Activated CD8-positive, alpha-beta T cell treated with anti-CD3 and anti-CD28 coated beads for 36 hours (primary cell): ENCODE measurements around the gene PSMA6. TPM values are rescaled to one million over a fixed set of nuclear protein-coding genes. Genes with fewer than 3 reads are reported as not detected.
"Not testable (repeated sequence)": the region's sequence is repeated elsewhere in the genome, so short reads cannot be mapped to it uniquely, and the experiment has no call there.

ENCODE experiments used
- ATAC-seq: fragments of 200-7000 bp; cut with Tn5 transposase; one replicate; pipeline ENCODE4 v1.10.0; 2021; ENCODE audit warnings: mild to moderate bottlenecking, moderate library complexity
- CTCF ChIA-PET: fragments of 350-600 bp; sonication (Branson Sonifier 250); formaldehyde crosslinking; loops from one replicate; lab custom pipeline; 2021; ENCODE audit warnings: antibody characterized with exemption; lab: Charles Lee
- POLR2A ChIA-PET: fragments of 350-600 bp; sonication (Branson Sonifier 250); formaldehyde crosslinking; loops from one replicate; lab custom pipeline; 2021; ENCODE audit warnings: antibody characterized with exemption; lab: Charles Lee
- DNase-seq: peaks from one replicate; pipeline ENCODE4 v3.0.0-alpha.2; 2020
- H3K27ac Mint-ChIP-seq: one replicate; pipeline ENCODE4 v1.8.0; 2021; ENCODE audit warnings: mild to moderate bottlenecking, mixed read lengths
- H3K27me3 Mint-ChIP-seq: one replicate; pipeline ENCODE4 v1.8.0; 2021; ENCODE audit warnings: mixed read lengths
- H3K36me3 Mint-ChIP-seq: one replicate; pipeline ENCODE4 v1.8.0; 2021; ENCODE audit warnings: low read depth, mixed read lengths
- H3K4me1 Mint-ChIP-seq: one replicate; pipeline ENCODE4 v1.8.0; 2021; ENCODE audit warnings: low read depth, mixed read lengths
- H3K4me3 Mint-ChIP-seq: one replicate; pipeline ENCODE4 v1.8.0; 2021; ENCODE audit warnings: mild to moderate bottlenecking, moderate library complexity, mixed read lengths
- H3K9me3 Mint-ChIP-seq: one replicate; pipeline ENCODE4 v1.8.0; 2021; ENCODE audit warnings: mixed read lengths
- intact Hi-C: fragments of 100-400 bp; cut with micrococcal nuclease; formaldehyde crosslinking; loops from one replicate; pipeline ENCODE4 v1.10.0; 2022
- total RNA-seq, 2 experiments: library from RNA; stranded (reverse); gene quantifications; one replicate each; pipeline ENCODE4 v1.2.3, GENCODE V29; 2021
- TF ChIP-seq, protein P1 (sequence below): fragments of 200-600 bp; IDR thresholded peaks from one replicate; pipeline ENCODE4 v1.8.0; 2022; ENCODE audit warnings: antibody characterized with exemption, mild to moderate bottlenecking

Gene PSMA6
- total RNA-seq, 2 experiments from 2014 or later, result 361 to 393 TPM

DNA sequence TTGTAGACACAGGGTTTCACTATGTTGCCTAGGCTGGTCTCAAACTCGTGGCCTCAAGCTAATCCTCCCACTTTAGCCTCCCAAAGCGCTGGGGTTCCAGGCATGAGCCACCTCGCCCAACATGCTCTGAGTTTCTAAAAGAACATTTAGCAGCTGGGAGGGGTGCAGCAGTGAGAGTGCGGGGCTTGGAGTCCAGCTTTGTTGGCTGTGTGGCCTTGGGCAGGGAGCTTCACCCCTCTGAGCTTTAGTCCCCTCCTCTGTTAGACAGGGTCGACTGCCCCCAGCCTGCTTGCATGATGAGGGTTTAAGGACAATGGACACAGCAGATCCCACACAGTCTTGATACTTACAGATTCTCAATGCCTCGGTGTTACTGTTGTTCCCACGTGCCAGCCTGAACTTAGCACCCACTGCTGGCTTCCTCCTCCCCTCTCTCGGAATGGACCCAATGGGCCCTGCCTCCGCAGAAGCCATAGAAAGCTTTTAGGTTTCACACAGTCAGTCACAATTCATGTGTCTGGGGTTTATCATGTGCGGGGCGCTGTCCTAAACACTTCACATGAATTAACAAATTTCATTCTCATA is 54.6 kb downstream of the PSMA6 start:
- H3K4me1 Mint-ChIP-seq, result peaks cover 31% of the 10 kb centered on the region
- H3K9me3 Mint-ChIP-seq, result no peaks in the 10 kb centered on the region
- no peak for DNase-seq
- H3K27ac Mint-ChIP-seq, result no peak overlapping the region
- H3K4me3 Mint-ChIP-seq, result no peak overlapping the region
- no peak for ATAC-seq
- H3K36me3 Mint-ChIP-seq, result no peaks in the 10 kb centered on the region
- no peaks in the 10 kb centered on the region for H3K27me3 Mint-ChIP-seq
- ChIA-PET POLR2A (interaction anchor here (1.0 to 1.4 kb wide), 3 partner anchors 13 to 57 kb away, joined by 3 to 4 read pairs (median 3); no protein-coding TSS in a partner anchor), CTCF (no interaction called here)
- intact Hi-C loops, result no loop called here
- TF ChIP-seq, protein P1, sequence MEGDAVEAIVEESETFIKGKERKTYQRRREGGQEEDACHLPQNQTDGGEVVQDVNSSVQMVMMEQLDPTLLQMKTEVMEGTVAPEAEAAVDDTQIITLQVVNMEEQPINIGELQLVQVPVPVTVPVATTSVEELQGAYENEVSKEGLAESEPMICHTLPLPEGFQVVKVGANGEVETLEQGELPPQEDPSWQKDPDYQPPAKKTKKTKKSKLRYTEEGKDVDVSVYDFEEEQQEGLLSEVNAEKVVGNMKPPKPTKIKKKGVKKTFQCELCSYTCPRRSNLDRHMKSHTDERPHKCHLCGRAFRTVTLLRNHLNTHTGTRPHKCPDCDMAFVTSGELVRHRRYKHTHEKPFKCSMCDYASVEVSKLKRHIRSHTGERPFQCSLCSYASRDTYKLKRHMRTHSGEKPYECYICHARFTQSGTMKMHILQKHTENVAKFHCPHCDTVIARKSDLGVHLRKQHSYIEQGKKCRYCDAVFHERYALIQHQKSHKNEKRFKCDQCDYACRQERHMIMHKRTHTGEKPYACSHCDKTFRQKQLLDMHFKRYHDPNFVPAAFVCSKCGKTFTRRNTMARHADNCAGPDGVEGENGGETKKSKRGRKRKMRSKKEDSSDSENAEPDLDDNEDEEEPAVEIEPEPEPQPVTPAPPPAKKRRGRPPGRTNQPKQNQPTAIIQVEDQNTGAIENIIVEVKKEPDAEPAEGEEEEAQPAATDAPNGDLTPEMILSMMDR, result no peak

DNA sequence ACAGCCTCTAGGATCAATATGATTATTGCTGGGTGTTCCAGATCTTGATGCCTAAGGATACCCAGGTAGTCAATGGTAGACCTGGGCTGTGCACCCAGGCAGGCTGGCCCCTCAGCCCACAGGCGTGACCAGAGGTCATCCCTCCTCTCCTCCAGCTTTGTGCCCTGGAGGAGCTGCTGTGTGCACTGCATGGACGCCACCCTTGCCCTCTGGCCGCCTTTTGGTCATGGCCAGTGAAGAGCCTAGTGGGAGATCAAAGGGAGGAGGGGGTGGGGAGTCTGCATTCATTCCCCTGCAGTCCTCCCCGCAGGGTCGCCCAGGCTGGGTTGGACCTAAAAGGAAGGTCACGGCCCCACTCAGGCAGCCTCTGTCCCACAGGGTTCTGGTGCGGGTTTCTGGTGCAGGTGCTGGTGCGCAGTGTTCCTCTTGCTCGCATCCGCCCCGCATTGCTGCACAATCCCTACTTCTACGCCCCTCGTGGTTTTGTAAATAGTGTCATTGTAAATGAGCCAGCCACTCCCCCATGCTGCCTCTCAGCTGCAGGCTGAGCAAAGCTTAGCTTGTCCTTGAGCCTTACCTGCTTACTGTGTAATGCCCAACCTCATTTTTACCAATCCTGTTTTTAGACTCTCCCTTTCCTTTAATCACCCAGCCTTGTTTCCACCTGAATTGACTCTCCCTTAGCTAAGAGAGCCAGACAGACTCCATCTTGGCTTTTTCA is 55.3 kb downstream of the PSMA6 start:
- CTCF ChIA-PET, result no interaction called here
- TF ChIP-seq, protein P1, result no peak

DNA sequence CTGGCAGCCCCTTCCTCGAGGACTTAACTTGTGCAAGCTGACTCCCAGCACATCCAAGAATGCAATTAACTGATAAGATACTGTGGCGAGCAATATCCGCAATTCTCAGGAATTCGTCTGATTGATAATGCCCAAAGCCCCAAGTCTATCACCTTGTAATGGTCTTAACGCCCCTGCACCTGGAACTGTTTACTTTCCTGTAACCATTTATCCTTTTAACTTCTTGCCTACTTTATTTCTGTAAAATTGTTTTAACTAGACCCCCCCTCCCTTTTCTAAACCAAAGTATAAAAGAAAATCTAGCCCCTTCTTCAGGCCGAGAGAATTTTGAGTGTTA is 55.8 kb downstream of the PSMA6 start:
- ATAC-seq, H3K9me3 Mint-ChIP-seq, H3K36me3 Mint-ChIP-seq, H3K27me3 Mint-ChIP-seq, H3K27ac Mint-ChIP-seq, intact Hi-C loops, H3K4me3 Mint-ChIP-seq, DNase-seq, CTCF ChIA-PET: not testable (repeated sequence)
- H3K4me1 Mint-ChIP-seq, result peaks cover 32% of the 10 kb centered on the region
- POLR2A ChIA-PET, result interaction anchor here (1.0 kb wide), 1 partner anchor 17 kb away, joined by 4 read pairs; no protein-coding TSS in a partner anchor

More for the DNA sequence above, 55.3 kb downstream of the PSMA6 start:
- Mint-ChIP-seq H3K4me1 (peaks cover 32% of the 10 kb centered on the region), H3K27ac (no peak overlapping the region), H3K36me3 (no peaks in the 10 kb centered on the region), H3K9me3 (no peaks in the 10 kb centered on the region), H3K27me3 (no peaks in the 10 kb centered on the region), H3K4me3 (no peak overlapping the region)
- POLR2A ChIA-PET, result interaction anchor here (1.0 kb wide), 1 partner anchor 18 kb away, joined by 4 read pairs; no protein-coding TSS in a partner anchor
- DNase-seq (peak; percentile 48), ATAC-seq (peak; percentile 67)
- intact Hi-C loops, result no loop called here

DNA sequence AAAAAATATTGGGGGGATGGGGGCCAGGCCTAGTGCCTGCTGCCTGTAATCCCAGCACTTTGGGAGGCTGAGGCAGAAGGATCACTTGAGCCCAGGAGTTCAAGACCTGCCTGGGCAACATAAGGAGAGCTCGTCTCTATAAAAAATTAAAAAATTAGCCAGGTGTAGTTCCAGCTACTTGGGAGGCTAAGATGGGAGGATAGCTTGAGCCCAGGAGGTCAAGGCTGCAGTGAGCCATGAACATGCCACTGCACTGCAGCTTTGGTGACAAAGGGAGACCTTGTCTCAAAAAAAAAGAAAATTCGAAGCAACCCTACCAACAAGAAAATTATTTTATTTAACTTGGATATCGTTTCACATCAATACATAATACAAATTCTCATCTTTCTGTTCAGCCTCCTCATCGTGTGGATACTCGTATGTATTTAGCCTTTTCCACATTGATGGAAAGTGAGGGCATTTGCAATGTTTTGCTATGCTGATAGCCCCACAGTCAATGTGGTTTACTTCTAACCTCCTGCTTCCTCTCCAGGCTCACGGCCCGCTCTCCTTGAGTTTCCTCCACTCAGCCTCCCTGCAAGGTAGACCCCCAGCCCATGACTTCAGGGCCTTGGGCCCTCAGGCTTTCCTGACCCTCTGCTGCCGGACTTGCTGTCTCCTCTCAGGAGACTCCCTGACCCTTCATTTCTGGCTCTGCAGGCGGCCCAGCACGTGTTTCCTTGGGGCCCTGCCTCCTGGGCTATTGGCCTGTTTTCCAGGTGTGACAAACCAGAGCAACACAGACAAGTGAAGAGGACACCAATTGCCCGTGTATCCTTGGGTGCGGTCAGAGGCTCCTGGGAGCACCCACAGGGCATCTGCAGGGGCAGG is 57.5 kb downstream of the PSMA6 start:
- no peaks in the 10 kb centered on the region for H3K27me3 Mint-ChIP-seq
- H3K9me3 Mint-ChIP-seq, result no peaks in the 10 kb centered on the region
- ChIA-PET POLR2A (interaction anchor here (0.6 kb wide), 1 partner anchor 134 kb away, joined by 4 read pairs; no protein-coding TSS in a partner anchor), CTCF (no interaction called here)
- intact Hi-C loops, result loop anchor here (5.0 kb wide), 1 partner anchor 53 kb away; the partner anchor contains the start of gene NFKBIA
- no peak overlapping the region for H3K27ac Mint-ChIP-seq
- TF ChIP-seq, protein P1, result no peak
- DNase-seq (no peak), ATAC-seq (no peak)
- peaks cover 33% of the 10 kb centered on the region for H3K4me1 Mint-ChIP-seq
- no peaks in the 10 kb centered on the region for H3K36me3 Mint-ChIP-seq
- no peak overlapping the region for H3K4me3 Mint-ChIP-seq

DNA sequence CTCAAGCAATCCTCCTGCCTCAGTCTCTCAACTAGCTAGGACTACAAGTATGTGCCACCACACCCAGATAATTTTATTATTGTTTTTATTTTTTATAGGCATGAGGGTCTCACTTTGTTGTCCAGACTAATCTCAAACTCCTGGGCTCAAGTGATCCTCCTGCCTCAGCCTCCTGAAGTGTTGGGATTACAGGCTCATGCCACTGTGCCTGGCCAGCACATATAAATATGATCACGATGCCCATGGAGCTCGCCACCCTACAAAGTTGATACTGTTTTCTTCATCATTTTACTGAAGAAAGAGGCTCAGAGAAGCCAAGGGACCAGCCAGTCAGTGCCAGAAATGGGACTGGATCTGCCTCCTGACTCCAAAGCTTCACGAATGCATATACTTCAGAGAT is 59.3 kb downstream of the PSMA6 start:
- ChIA-PET CTCF (interaction anchor here (0.8 to 2.3 kb wide), 3 partner anchors 13 to 53 kb away, joined by 3 to 6 read pairs (median 4); partner anchors contain the start of gene NFKBIA), POLR2A (interaction anchor here (0.7 to 1.5 kb wide), 8 partner anchors 10 to 65 kb away, joined by 3 to 7 read pairs (median 4); no protein-coding TSS in a partner anchor)
- no peaks in the 10 kb centered on the region for H3K36me3 Mint-ChIP-seq
- no peaks in the 10 kb centered on the region for H3K9me3 Mint-ChIP-seq
- H3K4me1 Mint-ChIP-seq, result peaks cover 42% of the 10 kb centered on the region
- no peaks in the 10 kb centered on the region for H3K27me3 Mint-ChIP-seq
- DNase-seq (no peak), ATAC-seq (no peak)
- no peak overlapping the region for H3K27ac Mint-ChIP-seq
- no peak overlapping the region for H3K4me3 Mint-ChIP-seq
- intact Hi-C loops, result loop anchor here (5.0 kb wide), 1 partner anchor 51 kb away; the partner anchor contains the start of gene NFKBIA
- TF ChIP-seq, protein P1, result no peak
